Neural progenitor cell (in vitro differentiated cells): ENCODE results near the gene CIDEA. TPM values are rescaled to one million over a fixed set of nuclear protein-coding genes. Genes with fewer than 3 reads are reported as not detected.
"Not testable (repeated sequence)": the region's sequence is repeated elsewhere in the genome, so short reads cannot be mapped to it uniquely, and the experiment has no call there.

Source experiments
- DNase-seq: peaks from one replicate; pipeline ENCODE4 v3.0.0-alpha.2; 2016; ENCODE audit warnings: low spot score
- H2AFZ ChIP-seq: fragments of 200-600 bp; sonication (generic); replicated peaks from 2 replicates; pipeline ENCODE4 v1.6.1; 2016; ENCODE audit warnings: antibody characterized with exemption
- H3F3A ChIP-seq: fragments of 200-600 bp; sonication (generic); 2 replicates; pipeline ENCODE4 v1.6.1; 2016; ENCODE audit warnings: antibody characterized with exemption, low read depth
- H3K27ac ChIP-seq: fragments of 200-600 bp; sonication (generic); 2 replicates; pipeline ENCODE4 v1.5.1; 2016; ENCODE audit warnings: mild to moderate bottlenecking
- H3K27me3 ChIP-seq: fragments of 200-600 bp; sonication (generic); 2 replicates; pipeline ENCODE4 v1.6.1; 2016; ENCODE audit warnings: mild to moderate bottlenecking, moderate library complexity
- H3K36me3 ChIP-seq: fragments of 200-600 bp; sonication (generic); 2 replicates; pipeline ENCODE4 v1.5.1; 2016
- H3K4me1 ChIP-seq: fragments of 200-600 bp; sonication (generic); 2 replicates; pipeline ENCODE4 v1.6.1; 2016; ENCODE audit warnings: mixed run types
- H3K4me2 ChIP-seq: fragments of 200-600 bp; sonication (generic); 2 replicates; pipeline ENCODE4 v1.6.1; 2016
- H3K4me3 ChIP-seq: fragments of 200-600 bp; sonication (generic); 2 replicates; pipeline ENCODE4 v1.5.1; 2016
- H3K79me2 ChIP-seq: fragments of 200-600 bp; sonication (generic); 2 replicates; pipeline ENCODE4 v1.6.1; 2016; ENCODE audit warnings: low read depth
- H3K9ac ChIP-seq: fragments of 200-600 bp; sonication (generic); 2 replicates; pipeline ENCODE4 v1.6.1; 2016
- H3K9me3 ChIP-seq: fragments of 200-600 bp; sonication (generic); 2 replicates; pipeline ENCODE4 v1.5.1; 2016; ENCODE audit warnings: low read depth
- H4K20me1 ChIP-seq: fragments of 200-600 bp; sonication (generic); 2 replicates; pipeline ENCODE4 v1.6.1; 2016; ENCODE audit warnings: low read depth
- H3K27ac Mint-ChIP-seq: 3 replicates; pipeline ENCODE4 v1.8.0; 2021; ENCODE audit warnings: mixed read lengths
- H3K27me3 Mint-ChIP-seq: 2 replicates; pipeline ENCODE4 v1.8.0; 2022; ENCODE audit warnings: low read depth, mild to moderate bottlenecking, inconsistent platforms, moderate library complexity, mixed read lengths; ENCODE audit not compliant: insufficient read depth
- H3K36me3 Mint-ChIP-seq: 3 replicates; pipeline ENCODE4 v1.8.0; 2021; ENCODE audit warnings: mixed read lengths
- H3K4me1 Mint-ChIP-seq: 3 replicates; pipeline ENCODE4 v1.8.0; 2021; ENCODE audit warnings: mixed read lengths
- H3K4me3 Mint-ChIP-seq: 3 replicates; pipeline ENCODE4 v1.8.0; 2021; ENCODE audit warnings: mild to moderate bottlenecking, moderate library complexity, mixed read lengths
- H3K9me3 Mint-ChIP-seq: 3 replicates; pipeline ENCODE4 v1.8.0; 2020; ENCODE audit warnings: mixed read lengths
- CTCF ChIP-seq: fragments of 200-600 bp; sonication (generic); IDR thresholded peaks from 2 replicates; pipeline ENCODE4 v1.5.1; 2017; ENCODE audit warnings: antibody characterized with exemption, mild to moderate bottlenecking
- EZH2 ChIP-seq: fragments of 200-600 bp; sonication (generic); IDR thresholded peaks from 2 replicates; pipeline ENCODE4 v1.6.1; 2017; ENCODE audit warnings: antibody characterized with exemption, mild to moderate bottlenecking, moderate library complexity
- EZH2phosphoT487 ChIP-seq: fragments of 200-600 bp; sonication (generic); IDR thresholded peaks from 2 replicates; pipeline ENCODE4 v1.6.1; 2017; ENCODE audit warnings: antibody characterized with exemption
- total RNA-seq: library from RNA; depleted of rRNA; stranded (reverse); fragments of >200 nt; gene quantifications from 2 replicates; pipeline ENCODE4 v1.2.3, GENCODE V29; 2015; ENCODE audit warnings: low replicate concordance

The CIDEA gene
- total RNA-seq, 1 donor from 2014 or later, result not detected

DNA sequence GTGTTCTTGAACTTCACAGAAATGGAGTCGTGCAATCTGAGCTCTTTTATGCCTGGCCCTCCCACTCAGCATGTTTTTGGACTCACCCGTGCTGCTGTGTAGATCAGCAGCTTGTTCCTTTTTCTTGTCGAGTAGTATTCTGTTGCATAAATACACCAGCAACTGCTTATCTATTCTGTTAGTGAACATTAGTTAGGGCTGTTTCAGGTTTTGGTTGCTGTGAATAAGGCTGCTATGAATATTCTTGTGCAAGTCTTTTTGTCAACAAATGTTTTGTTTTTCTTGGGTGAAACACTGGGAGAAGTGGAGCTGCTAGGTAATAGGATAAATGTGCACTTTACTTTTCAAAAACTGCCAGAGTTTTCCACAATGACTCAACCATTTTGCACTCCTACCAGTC lies 15.3 kb upstream of the CIDEA start:
- H3K79me2 ChIP-seq, result no peaks in the 10 kb centered on the region
- peaks cover 12% of the 10 kb centered on the region for H3K27me3 Mint-ChIP-seq
- TF ChIP-seq EZH2 (no peak), CTCF (no peak), EZH2phosphoT487 (no peak)
- H3K36me3 ChIP-seq, result no peaks in the 10 kb centered on the region
- H3K4me1 ChIP-seq, result no peaks in the 10 kb centered on the region
- no peak overlapping the region for H3K4me3 ChIP-seq
- H3K27ac ChIP-seq, result no peak overlapping the region
- no peak overlapping the region for H3K9ac ChIP-seq
- H3K27ac Mint-ChIP-seq, result no peak overlapping the region
- no peaks in the 10 kb centered on the region for H3K36me3 Mint-ChIP-seq
- DNase-seq, result no peak
- no peaks in the 10 kb centered on the region for H3F3A ChIP-seq
- H2AFZ ChIP-seq, result no peak overlapping the region
- H3K4me2 ChIP-seq, result no peak overlapping the region
- H3K9me3 Mint-ChIP-seq, result peaks cover 2% of the 10 kb centered on the region
- H3K27me3 ChIP-seq, result peaks cover 20% of the 10 kb centered on the region
- H3K4me3 Mint-ChIP-seq, result no peak overlapping the region
- H4K20me1 ChIP-seq, result no peaks in the 10 kb centered on the region
- no peaks in the 10 kb centered on the region for H3K4me1 Mint-ChIP-seq
- H3K9me3 ChIP-seq, result no peaks in the 10 kb centered on the region

GRCh38 chr18:12239431-12239830 lies 14.7 kb upstream of the CIDEA start:
- Mint-ChIP-seq H3K36me3 (no peaks in the 10 kb centered on the region), H3K27me3 (peaks cover 10% of the 10 kb centered on the region), H3K4me1 (no peaks in the 10 kb centered on the region), H3K27ac (no peak overlapping the region), H3K9me3 (peaks cover 2% of the 10 kb centered on the region), H3K4me3 (no peak overlapping the region)
- Histone ChIP-seq H3F3A (no peaks in the 10 kb centered on the region), H3K27me3 (peaks cover 20% of the 10 kb centered on the region), H2AFZ (no peak overlapping the region), H3K36me3 (no peaks in the 10 kb centered on the region), H3K9me3 (no peaks in the 10 kb centered on the region), H3K27ac (no peak overlapping the region), H3K4me2 (no peak overlapping the region), H3K4me1 (no peaks in the 10 kb centered on the region), H3K9ac (no peak overlapping the region), H3K79me2 (no peaks in the 10 kb centered on the region), H4K20me1 (no peaks in the 10 kb centered on the region), H3K4me3 (no peak overlapping the region)
- DNase-seq, result no peak
- TF ChIP-seq CTCF (no peak), EZH2phosphoT487 (no peak), EZH2 (no peak)

- Mint-ChIP-seq H3K4me1 (no peaks in the 10 kb centered on the region), H3K27ac (no peak overlapping the region), H3K4me3 (no peak overlapping the region), H3K27me3 (peaks cover 9% of the 10 kb centered on the region), H3K9me3 (no peaks in the 10 kb centered on the region), H3K36me3 (no peaks in the 10 kb centered on the region)
- no peaks in the 10 kb centered on the region for H3K9me3 ChIP-seq
- H3K4me3 ChIP-seq, result no peak overlapping the region
- H2AFZ ChIP-seq, result no peak overlapping the region
- H3K27ac ChIP-seq, result no peak overlapping the region
- H3F3A ChIP-seq, result no peaks in the 10 kb centered on the region
- H3K9ac ChIP-seq, result no peak overlapping the region
- no peaks in the 10 kb centered on the region for H3K36me3 ChIP-seq
- H3K27me3 ChIP-seq, result peaks cover 39% of the 10 kb centered on the region
- TF ChIP-seq CTCF, result no peak
- no peaks in the 10 kb centered on the region for H3K4me1 ChIP-seq
- no peak overlapping the region for H3K4me2 ChIP-seq
- H4K20me1 ChIP-seq, result no peaks in the 10 kb centered on the region
- H3K79me2 ChIP-seq, result no peaks in the 10 kb centered on the region
- DNase-seq, result no peak
Observed at GRCh38 chr18:12242658-12243260, 11.4 kb upstream of the CIDEA start.

- not testable (repeated sequence) for H3K4me3 ChIP-seq, H3K27ac ChIP-seq, H3K4me2 ChIP-seq, DNase-seq, H4K20me1 ChIP-seq, H3K79me2 ChIP-seq, H3K27me3 Mint-ChIP-seq, H3K4me1 Mint-ChIP-seq, H3K4me3 Mint-ChIP-seq, H3K9me3 ChIP-seq, H3F3A ChIP-seq, H3K36me3 ChIP-seq, H3K4me1 ChIP-seq, H2AFZ ChIP-seq, H3K27ac Mint-ChIP-seq, H3K9ac ChIP-seq, H3K36me3 Mint-ChIP-seq, H3K9me3 Mint-ChIP-seq
- peaks cover 42% of the 10 kb centered on the region for H3K27me3 ChIP-seq
Observed at GRCh38 chr18:12243272-12243671, 10.9 kb upstream of the CIDEA start.
